D721Med (cell line): ENCODE measurements around the gene DLL3.

Experiments used
- DNase-seq: peaks from one replicate; pipeline ENCODE4 v3.0.0; 2011; ENCODE audit warnings: low spot score; ENCODE audit not compliant: insufficient read length
- FAIRE-seq: peaks from 2 replicates; lab custom pipeline; 2011; peaks lifted over from hg19 to GRCh38; lab: Jason Lieb, UNC
- CTCF ChIP-seq: IDR thresholded peaks from 2 replicates; pipeline ENCODE4 v1.5.1; 2012; ENCODE audit warnings: mild to moderate bottlenecking, control low read depth; ENCODE audit not compliant: insufficient read depth; ENCODE audit errors: missing control alignments

DLL3 gene

GRCh38 chr19:39550197-39550596, 51.5 kb downstream of the DLL3 start:
- FAIRE-seq = no peak
- TF ChIP-seq CTCF = no peak
- DNase-seq = no peak

- DNase-seq (no peak), FAIRE-seq (no peak)
- no peak for TF ChIP-seq CTCF
Measured at GRCh38 chr19:39553082-39553652, 54.4 kb downstream of the DLL3 start.

- no peak for DNase-seq
- no peak for FAIRE-seq
- no peak for TF ChIP-seq CTCF
Measured at GRCh38 chr19:39554701-39555311, 56.1 kb downstream of the DLL3 start.

GRCh38 chr19:39555883-39556282, 57.1 kb downstream of the DLL3 start:
- TF ChIP-seq CTCF = no peak
- DNase-seq (no peak), FAIRE-seq (no peak)
